ENCODE data around the gene CFAP61. TPM values are rescaled to one million over a fixed set of nuclear protein-coding genes. Genes with fewer than 3 reads are reported as not detected.
"Not testable (repeated sequence)": the region's sequence is repeated elsewhere in the genome, so short reads cannot be mapped to it uniquely, and the experiment has no call there.

Gene CFAP61
- total and polyA plus RNA-seq, 12 donors: 0.53 to 3.6 (median 1.1) TPM; not detected in 3

GRCh38 chr20:20233041-20233514 lies 180.7 kb downstream of the CFAP61 start:
- peak overlapping the region in 1 of 5 donors; percentile 42 for H3K27ac ChIP-seq
- H3K4me3 ChIP-seq: no peak overlapping the region
- no peaks in the 10 kb centered on the region for H3K9me3 ChIP-seq (replicated peaks in 1 of 3)
- peaks cover 0 to 5% of the 10 kb centered on the region in 2 donors for H3K4me1 ChIP-seq (replicated peaks in 1 of 2)
- TF ChIP-seq POLR2A (IDR thresholded peaks at IDR 0.05) (no peak), CTCF (IDR thresholded peaks at IDR 0.05) (no peak)
- peak in 2 of 7 donors; percentile 21 to 89 for DNase-seq
- intact Hi-C loops (cut with DNase I): loop anchor here in 1 of 2 donors (10.0 kb wide), 1 partner anchor 538 kb away; no protein-coding TSS in a partner anchor
- H3K27me3 ChIP-seq: no peaks in the 10 kb centered on the region
- WGBS, 4 donors: 79 to 88% (median 86%) methylated on average over 9 to 19 of the region's 19 CpGs
- H3K36me3 ChIP-seq (replicated peaks in 1 of 2): no peaks in the 10 kb centered on the region

GRCh38 chr20:20235681-20236080 lies 183.3 kb downstream of the CFAP61 start:
- no peaks in the 10 kb centered on the region for H3K27me3 ChIP-seq
- 81 to 92% (median 88%) methylated on average over 4 of the region's 4 CpGs for WGBS, 4 donors
- no peak for TF ChIP-seq POLR2A (IDR thresholded peaks at IDR 0.05)
- TF ChIP-seq CTCF (IDR thresholded peaks at IDR 0.05): no peak
- intact Hi-C loops (cut with DNase I): loop anchor here in 1 of 2 donors (5.0 to 10.0 kb wide), 2 partner anchors 148 to 541 kb away; no protein-coding TSS in a partner anchor
- no peak overlapping the region for H3K4me3 ChIP-seq
- no peaks in the 10 kb centered on the region for H3K9me3 ChIP-seq (replicated peaks in 1 of 3)
- H3K4me1 ChIP-seq (replicated peaks in 1 of 2): peaks cover 0 to 5% of the 10 kb centered on the region in 2 donors
- no peak overlapping the region for H3K27ac ChIP-seq
- H3K36me3 ChIP-seq (replicated peaks in 1 of 2): no peaks in the 10 kb centered on the region
- DNase-seq: no peak

GRCh38 chr20:20237093-20237959 lies 185.0 kb downstream of the CFAP61 start:
- intact Hi-C loops (cut with DNase I): loop anchor here in 1 of 2 donors (5.0 to 10.0 kb wide), 2 partner anchors 150 to 543 kb away; no protein-coding TSS in a partner anchor
- no peak for TF ChIP-seq POLR2A (IDR thresholded peaks at IDR 0.05)
- TF ChIP-seq CTCF (IDR thresholded peaks at IDR 0.05): peak; percentile 49 to 70 (median 67)
- no peaks in the 10 kb centered on the region for H3K36me3 ChIP-seq (replicated peaks in 1 of 2)
- H3K27me3 ChIP-seq: no peaks in the 10 kb centered on the region
- H3K9me3 ChIP-seq (replicated peaks in 1 of 3): no peaks in the 10 kb centered on the region
- peak in 6 of 7 donors; percentile 20 to 56 (median 43) for DNase-seq
- H3K4me3 ChIP-seq: no peak overlapping the region
- H3K27ac ChIP-seq: no peak overlapping the region
- peaks cover 0 to 5% of the 10 kb centered on the region in 2 donors for H3K4me1 ChIP-seq (replicated peaks in 1 of 2)
- WGBS, 4 donors: 34 to 45% (median 40%) methylated on average over 9 to 11 of the region's 11 CpGs

- WGBS, 4 donors: 87 to 91% (median 90%) methylated on average over 1 of the region's 1 CpG
- intact Hi-C loops (cut with DNase I): loop anchor here in 1 of 2 donors (10.0 kb wide), 1 partner anchor 157 kb away; no protein-coding TSS in a partner anchor
- DNase-seq: no peak
- H3K27me3 ChIP-seq: peaks cover 4% of the 10 kb centered on the region
- no peak overlapping the region for H3K4me3 ChIP-seq
- no peaks in the 10 kb centered on the region for H3K9me3 ChIP-seq (replicated peaks in 1 of 3)
- TF ChIP-seq CTCF (IDR thresholded peaks at IDR 0.05) (no peak), POLR2A (IDR thresholded peaks at IDR 0.05) (no peak)
- no peaks in the 10 kb centered on the region for H3K36me3 ChIP-seq (replicated peaks in 1 of 2)
- no peak overlapping the region for H3K27ac ChIP-seq
- peaks cover 0 to 5% of the 10 kb centered on the region in 2 donors for H3K4me1 ChIP-seq (replicated peaks in 1 of 2)
Measured at GRCh38 chr20:20241976-20242375, 189.6 kb downstream of the CFAP61 start.

- H3K4me1 ChIP-seq (replicated peaks in 1 of 2); H3K27ac ChIP-seq; DNase-seq; H3K9me3 ChIP-seq (replicated peaks in 1 of 3); H3K4me3 ChIP-seq; H3K27me3 ChIP-seq; H3K36me3 ChIP-seq (replicated peaks in 1 of 2): not testable (repeated sequence)
- 58 to 95% (median 75%) methylated on average over 1 of the region's 1 CpG for WGBS, 4 donors
- intact Hi-C loops (cut with DNase I): loop anchor here in 1 of 2 donors (10.0 kb wide), 1 partner anchor 160 kb away; no protein-coding TSS in a partner anchor
Measured at GRCh38 chr20:20244384-20244783, 192.1 kb downstream of the CFAP61 start.

Measured in adrenal gland (tissue), 12 donors.